Kidney epithelial cell (primary cell): ENCODE measurements around the gene TGFA. TPM values are rescaled to one million over a fixed set of nuclear protein-coding genes. Genes with fewer than 3 reads are reported as not detected.

ENCODE experiments used
- DNase-seq: peaks from one replicate; pipeline ENCODE4 v3.0.0-alpha.2; 2010; ENCODE audit warnings: low read depth
- H3K27me3 ChIP-seq: 2 replicates; pipeline ENCODE4 v1.6.0; 2011; ENCODE audit warnings: low read length; ENCODE audit not compliant: control insufficient read depth, insufficient read depth
- H3K36me3 ChIP-seq: 2 replicates; pipeline ENCODE4 v1.5.1; 2011; ENCODE audit warnings: low read length; ENCODE audit not compliant: control insufficient read depth, insufficient read depth
- H3K4me3 ChIP-seq: 2 replicates; pipeline ENCODE4 v1.5.1; 2011; ENCODE audit warnings: low read depth, mild to moderate bottlenecking, control low read depth, low read length
- total RNA-seq: library from RNA; depleted of rRNA; stranded (reverse); fragments of >200 nt; gene quantifications from 2 replicates; pipeline ENCODE4 v1.2.3, GENCODE V29; 2015
- TF ChIP-seq, protein P1 (sequence below): IDR thresholded peaks from 2 replicates; pipeline ENCODE4 v1.5.1; 2011; ENCODE audit warnings: mild to moderate bottlenecking, moderate library complexity, low read length, control low read depth, inconsistent platforms; ENCODE audit not compliant: insufficient read depth, poor library complexity, severe bottlenecking

Gene TGFA
- total RNA-seq, 1 donor from 2014 or later = 72.1 TPM

DNA sequence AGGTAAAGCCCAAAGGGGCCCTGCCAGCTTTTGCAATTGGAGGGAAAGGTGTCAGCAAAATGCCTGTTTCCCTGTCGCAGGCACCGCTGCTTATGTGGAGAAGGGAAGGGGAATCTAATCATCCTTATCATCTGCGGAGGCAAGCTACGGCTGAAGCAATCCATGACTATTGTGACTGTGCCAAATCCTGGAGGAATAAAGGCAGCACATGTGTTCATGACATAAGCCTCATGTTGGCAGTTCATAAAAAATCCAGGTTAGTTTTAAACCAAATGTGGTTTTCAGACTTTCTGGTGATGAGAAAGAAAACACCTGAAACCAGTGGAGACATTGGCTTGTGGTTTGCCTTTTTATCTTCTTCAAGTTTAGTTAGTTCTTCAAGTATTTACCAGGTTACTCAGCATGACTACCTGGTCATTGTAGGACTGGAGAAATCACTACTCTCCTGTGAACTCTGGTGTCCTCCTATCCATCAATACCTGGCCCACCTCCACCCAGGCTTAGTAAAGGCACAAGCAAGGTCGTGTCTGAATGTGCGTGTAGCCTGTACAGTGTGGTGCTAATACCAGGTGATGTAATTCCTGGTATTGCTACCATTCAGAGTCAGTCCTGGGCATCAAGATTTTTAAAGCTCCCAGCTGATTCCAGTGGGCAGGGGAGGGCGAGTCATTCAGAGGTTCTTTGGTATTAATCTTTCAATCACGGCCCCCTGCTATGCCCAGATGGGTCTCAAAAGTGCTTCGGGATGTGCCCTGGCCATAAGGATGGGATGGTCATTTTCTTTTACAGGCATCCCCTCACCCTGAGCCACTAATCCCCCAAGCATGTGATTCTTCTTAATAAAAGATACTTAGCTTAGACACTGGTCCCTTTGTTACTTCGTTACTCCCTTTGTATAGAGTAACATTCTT is 96.8 kb downstream of the TGFA start:
- Histone ChIP-seq H3K27me3 (no peaks in the 10 kb centered on the region), H3K36me3 (no peaks in the 10 kb centered on the region), H3K4me3 (no peak overlapping the region)
- TF ChIP-seq, protein P1, sequence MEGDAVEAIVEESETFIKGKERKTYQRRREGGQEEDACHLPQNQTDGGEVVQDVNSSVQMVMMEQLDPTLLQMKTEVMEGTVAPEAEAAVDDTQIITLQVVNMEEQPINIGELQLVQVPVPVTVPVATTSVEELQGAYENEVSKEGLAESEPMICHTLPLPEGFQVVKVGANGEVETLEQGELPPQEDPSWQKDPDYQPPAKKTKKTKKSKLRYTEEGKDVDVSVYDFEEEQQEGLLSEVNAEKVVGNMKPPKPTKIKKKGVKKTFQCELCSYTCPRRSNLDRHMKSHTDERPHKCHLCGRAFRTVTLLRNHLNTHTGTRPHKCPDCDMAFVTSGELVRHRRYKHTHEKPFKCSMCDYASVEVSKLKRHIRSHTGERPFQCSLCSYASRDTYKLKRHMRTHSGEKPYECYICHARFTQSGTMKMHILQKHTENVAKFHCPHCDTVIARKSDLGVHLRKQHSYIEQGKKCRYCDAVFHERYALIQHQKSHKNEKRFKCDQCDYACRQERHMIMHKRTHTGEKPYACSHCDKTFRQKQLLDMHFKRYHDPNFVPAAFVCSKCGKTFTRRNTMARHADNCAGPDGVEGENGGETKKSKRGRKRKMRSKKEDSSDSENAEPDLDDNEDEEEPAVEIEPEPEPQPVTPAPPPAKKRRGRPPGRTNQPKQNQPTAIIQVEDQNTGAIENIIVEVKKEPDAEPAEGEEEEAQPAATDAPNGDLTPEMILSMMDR = no peak
- no peak for DNase-seq

DNA sequence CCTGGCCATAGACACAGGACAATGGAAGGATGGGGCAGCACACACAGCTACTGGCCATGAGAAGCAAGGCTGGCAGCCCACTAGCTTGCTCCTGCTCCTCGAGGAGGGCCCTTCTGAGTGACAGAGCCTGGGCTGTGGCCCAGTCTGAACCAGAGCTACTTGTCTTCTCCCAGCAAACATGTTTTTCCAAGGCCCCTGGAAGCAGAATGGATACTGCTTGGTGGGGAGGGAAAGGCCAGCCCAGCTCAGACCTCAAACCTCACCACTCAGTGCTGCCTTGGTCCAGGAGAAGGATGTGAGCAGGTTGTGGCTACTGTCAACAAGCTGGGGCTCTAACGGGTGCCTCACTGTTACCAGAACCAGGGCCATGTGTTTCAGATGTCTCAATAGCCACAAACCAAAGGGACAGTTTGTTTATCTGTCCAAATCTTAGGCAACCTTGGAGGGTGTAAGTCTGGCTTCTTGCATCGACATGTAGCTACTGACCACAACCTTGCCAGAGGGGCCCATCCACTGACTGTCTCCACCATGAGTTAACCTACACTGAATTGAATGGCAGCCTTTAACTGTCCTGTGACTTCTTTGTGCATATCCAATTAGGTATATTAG is 98.6 kb downstream of the TGFA start:
- no peaks in the 10 kb centered on the region for H3K27me3 ChIP-seq
- DNase-seq = no peak
- no peak overlapping the region for H3K4me3 ChIP-seq
- TF ChIP-seq, protein P1 = no peak
- no peaks in the 10 kb centered on the region for H3K36me3 ChIP-seq

DNA sequence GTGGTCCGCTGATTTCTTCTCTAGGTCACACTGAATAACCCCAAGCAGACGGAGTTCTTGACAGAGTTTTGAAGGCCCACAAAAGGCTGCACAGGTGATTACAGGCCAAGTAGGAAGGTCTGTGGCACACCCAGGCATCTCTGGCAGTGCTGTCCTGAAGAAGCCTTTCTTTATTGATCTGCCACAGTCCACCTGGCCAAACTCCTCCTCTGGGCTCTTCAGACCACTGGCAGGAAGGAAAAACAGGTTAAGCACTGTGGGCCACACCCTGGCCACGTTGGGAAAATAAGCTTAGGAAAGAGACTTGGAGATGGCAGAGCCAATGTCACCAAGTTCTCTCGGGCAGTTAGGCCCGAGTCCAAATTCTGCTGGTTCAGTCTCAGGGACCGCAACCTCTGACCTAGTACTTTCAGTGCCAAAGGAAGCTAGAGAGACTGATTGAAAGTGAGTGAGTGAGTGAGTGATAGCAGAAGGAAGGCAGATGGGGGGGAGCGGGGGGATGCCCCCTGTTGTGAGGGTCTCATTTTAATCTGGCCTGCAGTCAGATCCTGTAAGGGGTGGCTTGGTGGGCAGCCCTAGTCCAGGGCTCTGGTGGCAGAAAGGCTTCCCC is 102.9 kb downstream of the TGFA start:
- no peak for DNase-seq
- Histone ChIP-seq H3K27me3 (no peaks in the 10 kb centered on the region), H3K4me3 (no peak overlapping the region), H3K36me3 (no peaks in the 10 kb centered on the region)
- TF ChIP-seq, protein P1 = no peak

DNA sequence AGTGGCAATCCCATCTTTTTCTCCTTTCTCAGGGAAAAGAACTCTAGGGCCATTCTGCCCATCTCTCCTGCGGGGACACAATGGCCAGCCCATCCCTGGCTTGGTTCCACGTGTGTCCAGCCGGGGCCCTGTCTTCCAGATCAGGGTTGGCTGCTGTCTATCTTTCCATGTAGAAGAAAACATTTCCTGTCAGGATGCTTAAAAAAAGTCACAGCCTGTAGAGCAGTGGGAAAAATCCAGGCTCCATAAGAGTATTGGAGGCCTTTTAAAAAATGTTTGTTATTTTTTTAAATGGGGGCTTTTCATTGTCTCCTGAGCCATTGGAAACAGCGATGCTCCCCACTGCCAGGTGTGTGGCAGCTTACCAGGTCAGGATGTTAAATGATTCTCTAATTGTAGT is 105.6 kb downstream of the TGFA start:
- TF ChIP-seq, protein P1 = no peak
- Histone ChIP-seq H3K27me3 (no peaks in the 10 kb centered on the region), H3K36me3 (no peaks in the 10 kb centered on the region), H3K4me3 (no peak overlapping the region)
- DNase-seq = no peak

DNA sequence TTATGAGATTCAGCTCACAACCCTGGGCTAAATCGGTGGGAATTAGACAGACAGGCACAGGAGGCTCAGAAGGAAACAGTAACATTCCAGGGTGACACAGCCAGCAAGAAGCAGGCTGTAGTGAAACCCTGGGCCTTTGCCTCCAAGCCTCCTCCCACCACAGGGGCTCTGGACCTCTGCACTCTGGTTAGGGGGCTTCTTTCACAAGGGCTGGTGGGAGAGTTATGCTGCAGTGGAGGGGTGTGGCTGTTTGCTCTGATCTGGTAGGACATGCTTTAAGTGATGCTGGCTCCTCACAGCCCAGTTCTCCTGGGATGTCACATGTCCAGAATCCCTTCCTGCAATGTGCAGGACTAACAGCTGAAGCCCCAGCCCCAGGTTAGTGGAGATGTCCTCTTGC is 109.9 kb downstream of the TGFA start:
- TF ChIP-seq, protein P1 = no peak
- no peak overlapping the region for H3K4me3 ChIP-seq
- H3K27me3 ChIP-seq = no peaks in the 10 kb centered on the region
- no peak for DNase-seq
- H3K36me3 ChIP-seq = no peaks in the 10 kb centered on the region
